ENCODE measurements around the gene EPHA4.

The EPHA4 gene

DNA sequence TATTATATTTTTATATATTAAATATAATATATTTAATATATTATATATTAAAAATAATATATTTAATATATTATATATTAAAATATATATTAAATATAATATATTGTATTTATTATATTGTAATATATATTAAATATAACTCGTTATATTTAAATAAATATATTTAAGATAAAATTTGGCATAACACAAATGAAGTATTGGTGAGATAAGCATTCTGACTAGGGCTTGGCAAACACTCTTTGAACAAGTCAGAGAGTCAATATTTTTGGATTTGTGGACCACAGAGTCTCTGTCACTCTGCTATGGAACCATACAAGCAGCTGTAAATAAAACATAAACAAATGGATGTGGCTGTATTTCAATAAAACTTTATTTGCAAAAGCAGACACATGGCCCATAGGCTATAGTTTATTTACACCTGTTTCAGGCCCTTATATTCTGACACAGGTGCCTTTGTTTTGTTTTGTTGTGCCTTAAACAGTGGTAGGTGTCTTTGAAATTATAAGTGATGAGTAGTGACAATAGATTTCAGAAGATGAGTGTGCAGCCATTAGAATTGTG, 190.1 kb downstream of the EPHA4 start:
- no peak for DNase-seq

DNA sequence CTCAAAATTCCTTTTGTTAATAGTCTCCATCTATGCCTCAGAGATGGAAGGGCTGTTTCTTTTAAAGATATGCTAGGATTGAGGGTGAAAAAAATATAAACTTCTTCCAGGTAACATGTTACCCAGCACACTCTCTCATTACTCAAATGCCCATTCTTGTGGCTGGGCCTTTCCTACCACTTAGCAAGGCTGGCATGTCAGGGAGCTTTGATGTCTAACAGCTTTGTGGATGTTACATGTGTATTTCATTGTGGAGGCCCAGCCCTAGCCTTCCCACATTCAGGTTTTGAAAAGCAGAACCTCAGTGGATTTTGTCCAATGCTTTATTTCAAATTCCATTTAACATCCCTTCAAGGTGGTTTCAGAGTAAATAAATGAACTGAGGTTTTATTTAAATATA, 191.4 kb downstream of the EPHA4 start:
- DNase-seq: no peak

DNA sequence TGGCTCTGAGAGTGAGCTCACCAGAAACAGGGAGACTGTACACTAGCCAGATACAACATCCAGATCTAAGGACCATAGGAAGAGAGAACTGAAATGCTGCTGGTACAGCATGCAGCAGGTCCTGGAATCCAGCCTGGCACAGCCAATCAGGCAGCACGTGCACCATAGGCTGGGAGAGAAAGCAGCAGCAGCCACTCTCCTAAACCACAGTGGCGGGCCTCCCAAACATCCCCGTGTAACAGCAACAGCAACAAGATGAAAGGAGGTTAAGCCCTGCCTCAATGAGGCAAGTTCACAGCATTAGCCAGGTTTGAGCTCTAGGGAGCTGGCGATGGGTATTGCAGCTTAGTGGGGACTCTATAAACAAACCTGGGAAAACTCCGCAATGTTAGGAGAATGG, 192.0 kb downstream of the EPHA4 start:
- no peak for DNase-seq

DNA sequence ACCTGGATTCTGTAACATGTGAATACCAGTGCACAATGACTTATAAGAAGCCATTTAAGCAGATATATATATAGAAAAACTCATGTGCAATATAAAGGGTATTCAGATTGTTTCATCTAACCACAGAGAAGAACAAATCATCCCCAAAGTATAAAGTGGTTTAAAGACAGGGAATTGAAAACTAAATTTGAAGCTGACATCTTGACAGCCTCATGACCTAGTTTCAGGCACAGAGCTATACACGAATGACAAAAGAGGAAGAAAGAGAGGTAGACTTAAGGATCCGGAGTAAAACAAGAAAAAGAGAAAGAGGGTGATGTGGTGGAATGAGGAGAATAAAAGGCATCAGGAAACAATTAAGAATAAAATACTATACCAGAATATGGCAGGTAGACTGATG, 194.5 kb downstream of the EPHA4 start:
- no peak for DNase-seq

DNA sequence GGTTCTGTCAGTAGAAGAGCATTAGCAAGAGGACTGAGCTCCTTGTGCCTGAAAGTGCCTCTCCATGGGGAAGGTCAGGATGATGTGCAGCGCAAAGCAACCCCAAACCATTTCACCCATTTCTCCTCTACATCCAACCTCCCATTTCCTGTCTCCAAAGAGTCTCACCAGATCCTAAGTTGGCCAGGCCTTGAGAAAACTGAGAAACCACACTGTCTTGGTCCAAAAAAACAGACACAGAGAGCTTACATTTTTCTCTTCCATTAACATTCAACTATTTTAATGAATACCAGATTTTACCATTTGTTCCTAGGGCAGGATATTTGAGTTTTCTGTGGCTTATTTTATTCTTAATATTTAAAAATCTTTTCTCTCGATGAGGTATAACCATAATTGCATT, 195.0 kb downstream of the EPHA4 start:
- no peak for DNase-seq

DNA sequence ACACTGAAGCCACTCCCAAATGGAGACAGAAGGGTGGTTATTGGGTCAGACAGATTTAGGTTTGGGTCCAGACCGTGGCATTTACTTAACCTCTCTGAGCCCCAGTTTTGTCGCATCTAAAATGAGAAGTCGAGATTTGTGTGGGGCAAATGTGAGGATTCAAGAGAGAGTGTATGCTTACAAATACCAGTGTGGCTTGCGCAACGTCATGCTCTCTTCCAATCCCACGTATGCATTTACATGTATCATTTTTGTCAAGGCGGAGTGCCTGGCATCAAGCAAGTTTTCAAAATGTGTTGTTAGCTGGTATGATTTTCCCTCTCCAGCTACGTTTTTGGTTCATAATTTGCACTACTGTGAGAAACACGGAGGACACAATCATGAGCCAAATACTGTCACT, 197.9 kb downstream of the EPHA4 start:
- no peak for DNase-seq

DNA sequence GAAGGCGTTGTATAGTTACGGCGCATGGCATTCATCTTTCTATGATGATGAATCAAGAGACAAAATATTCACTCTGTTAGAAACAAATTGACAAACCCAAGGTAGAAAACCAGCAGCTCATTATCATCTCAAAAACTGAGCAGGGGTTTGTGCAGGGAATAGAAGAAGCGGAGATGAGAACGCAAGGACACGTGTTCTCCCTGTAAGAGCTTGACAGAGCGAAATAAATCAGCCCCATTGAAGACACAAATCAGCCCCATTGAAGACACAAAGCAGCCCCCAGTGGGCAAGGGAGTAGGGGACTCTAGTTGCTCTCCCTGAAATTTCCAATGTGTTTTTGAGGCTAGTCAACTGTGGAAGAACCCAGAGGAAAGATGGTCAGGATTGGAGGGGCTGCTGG, 199.2 kb downstream of the EPHA4 start:
- DNase-seq: no peak

DNA sequence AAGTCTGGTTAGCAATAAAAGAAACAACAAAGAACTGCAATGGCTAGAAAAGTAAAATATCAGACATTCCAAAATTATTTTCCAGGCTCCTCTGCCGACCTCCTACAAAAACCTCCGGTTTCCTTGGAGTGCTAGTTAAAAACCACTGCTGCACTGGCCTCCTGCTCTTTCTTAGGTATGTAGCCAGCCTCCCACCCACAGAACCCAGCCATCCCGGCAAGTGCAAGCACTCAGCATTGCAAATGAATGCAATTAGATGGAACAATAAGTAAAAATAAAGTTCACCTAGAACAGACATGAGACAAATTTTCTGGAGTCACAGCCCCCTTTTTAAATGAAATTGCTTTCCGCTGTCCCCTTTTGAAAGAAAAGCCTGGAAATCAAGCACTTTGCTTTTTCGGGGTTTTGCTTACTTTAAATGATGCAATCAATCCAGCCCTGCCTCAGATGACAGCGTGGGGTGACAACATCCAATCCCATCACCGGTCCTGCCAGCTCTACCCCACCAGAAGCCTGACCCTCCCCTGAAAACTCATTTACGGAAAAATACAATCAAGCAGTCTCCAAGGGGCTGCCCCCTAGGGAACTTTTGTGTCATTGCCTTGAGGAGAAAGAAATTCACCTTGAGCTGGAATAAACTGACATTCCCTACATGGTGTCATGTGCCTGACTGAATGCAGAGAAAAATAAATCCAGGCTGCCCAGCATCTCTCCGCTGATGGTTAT, 199.8 kb downstream of the EPHA4 start:
- no peak for DNase-seq

DNA sequence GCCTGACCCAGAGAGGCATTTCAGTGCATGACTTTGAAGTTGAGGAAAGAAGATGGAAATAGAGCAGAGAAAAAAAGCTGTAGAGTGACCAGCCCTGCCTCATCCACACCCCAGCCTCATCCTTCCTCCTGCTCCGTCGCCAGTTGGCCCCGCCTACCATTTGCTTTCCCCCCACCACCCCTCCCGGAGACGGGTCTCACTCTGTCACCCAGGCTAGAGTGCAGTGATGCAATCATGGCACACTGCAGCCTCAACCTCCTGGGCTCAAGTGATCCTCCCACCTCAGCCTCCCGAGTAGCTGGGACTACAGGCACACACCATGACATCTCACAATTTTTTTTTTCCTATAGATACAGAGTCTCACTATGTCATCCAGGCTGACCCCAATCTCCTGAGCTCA, 200.8 kb downstream of the EPHA4 start:
- no peak for DNase-seq

DNA sequence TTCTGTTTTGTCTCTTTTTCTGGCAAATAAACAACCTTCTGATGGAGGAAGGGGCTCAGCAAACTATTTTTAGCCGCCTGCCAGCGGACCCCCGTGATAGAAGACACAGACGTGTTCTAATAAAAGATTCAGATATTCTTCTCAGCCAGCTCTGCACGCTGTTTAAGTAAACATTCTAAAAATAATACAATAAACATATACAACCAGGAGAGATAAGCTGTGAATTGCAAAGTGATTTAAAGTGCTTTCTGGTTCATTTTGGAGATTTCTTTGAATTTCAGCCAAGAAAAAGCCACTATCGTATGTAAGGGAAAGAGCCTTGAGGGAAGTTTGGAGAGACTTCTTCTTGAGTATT, 201.3 kb downstream of the EPHA4 start:
- no peak for DNase-seq

DNA sequence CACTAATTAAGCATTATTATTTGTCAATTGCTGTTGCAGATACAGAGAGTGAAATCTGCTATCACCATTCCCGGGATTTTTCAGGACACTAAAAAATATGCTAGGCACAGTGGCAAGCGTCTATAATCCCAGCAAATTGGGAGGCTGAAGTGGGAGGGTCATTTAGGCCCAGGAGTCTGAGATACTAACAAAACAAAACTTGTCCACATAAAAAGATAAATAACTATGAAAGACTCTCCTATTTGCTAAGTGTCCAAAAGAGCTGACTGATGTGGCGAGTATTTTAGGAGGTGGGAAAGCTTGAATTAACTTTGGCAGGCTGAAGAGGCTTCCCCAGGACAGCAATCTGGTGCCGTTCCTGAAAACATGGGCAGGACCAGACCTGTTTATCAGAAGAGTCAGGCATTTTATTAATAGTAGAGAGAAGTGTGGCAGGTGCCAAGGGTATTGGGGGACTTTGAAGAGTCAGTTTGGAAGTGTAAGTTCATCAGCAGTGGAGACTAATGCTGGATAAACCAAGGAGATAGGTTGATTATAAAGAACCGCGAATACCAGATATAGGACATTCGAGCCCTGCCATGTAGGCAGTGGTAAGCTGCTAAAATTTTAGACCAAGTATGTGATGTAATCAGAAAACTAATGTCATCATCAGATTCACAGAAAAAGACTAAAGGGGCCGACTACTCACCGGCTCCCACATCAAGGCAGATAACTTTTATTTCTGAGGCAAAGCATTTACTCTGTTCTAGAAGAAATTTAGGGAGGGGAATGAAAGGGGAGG, 201.8 kb downstream of the EPHA4 start:
- DNase-seq: no peak
